GM12878 (cell line): ENCODE measurements around the gene HOXC9.

Source experiments
- CBX3 ChIP-seq: fragments of 200-600 bp; sonication (generic); IDR thresholded peaks from 2 replicates; pipeline ENCODE4 v1.6.1; 2016; ENCODE audit warnings: low read depth, borderline replicate concordance
- CHD4 ChIP-seq: fragments of 200-600 bp; sonication (generic); IDR thresholded peaks from 2 replicates; pipeline ENCODE4 v1.6.1; 2016; ENCODE audit warnings: mild to moderate bottlenecking
- CTCF ChIP-seq, 3 experiments: IDR thresholded peaks in 2 of 3; conservative IDR thresholded peaks in 1 of 3; 2 replicates each; pipeline ENCODE4 v1.5.1; 2011; ENCODE audit warnings: low read depth in 3 of 3, low read length in 3 of 3, mild to moderate bottlenecking in 3 of 3, control low read depth in 2 of 3, moderate library complexity in 2 of 3, inconsistent platforms in 1 of 3, mixed read lengths in 1 of 3; ENCODE audit not compliant: control insufficient read depth in 2 of 3, insufficient read depth in 1 of 3; ENCODE audit errors: extremely low read depth in 1 of 3
- EP300 ChIP-seq, 2 experiments: fragments of 150-350 bp in 1 of 2; IDR thresholded peaks; 2 replicates each; pipeline ENCODE4 v1.6.1; 2011 to 2012; ENCODE audit warnings: low read depth in 2 of 2, low read length in 2 of 2, borderline replicate concordance in 1 of 2, improper control_type of control experiment in 1 of 2, inconsistent platforms in 1 of 2; ENCODE audit not compliant: control insufficient read depth in 1 of 2
- MEF2A ChIP-seq: IDR thresholded peaks from 2 replicates; pipeline ENCODE4 v1.6.1; 2011; ENCODE audit warnings: low read depth, mild to moderate bottlenecking, low read length, moderate library complexity; ENCODE audit not compliant: insufficient read depth
- NR2C2 ChIP-seq: IDR thresholded peaks from 2 replicates; pipeline ENCODE4 v1.6.1; 2011; ENCODE audit warnings: borderline replicate concordance, low read depth; ENCODE audit not compliant: control insufficient read depth, insufficient read length
- POLR2A ChIP-seq: IDR thresholded peaks from 2 replicates; pipeline ENCODE4 v1.6.1; 2011; ENCODE audit warnings: low read depth, mild to moderate bottlenecking, low read length
- RCOR1 ChIP-seq: conservative IDR thresholded peaks from 2 replicates; pipeline ENCODE4 v1.6.1; 2012; ENCODE audit warnings: low read depth, low read length, improper control_type of control experiment
- ZNF217 ChIP-seq: fragments of 450-650 bp; IDR thresholded peaks from 2 replicates; pipeline ENCODE4 v1.6.1; 2017; ENCODE audit warnings: antibody characterized with exemption, mild to moderate bottlenecking

- TF ChIP-seq CTCF (IDR thresholded peaks at IDR 0.05 in 2 of 3, conservative IDR thresholded peaks at IDR 0.05 in 1 of 3; ENCODE audit: control insufficient read depth in 2 of 3, extremely low read depth in 1 of 3, insufficient read depth in 1 of 3, low read depth in 3 of 3, low read length in 3 of 3) (no peak), ZNF217 (no peak), CBX3 (no peak), NR2C2 (no peak), MEF2A (no peak), POLR2A (no peak), CHD4 (no peak), RCOR1 (no peak), EP300 (IDR thresholded peaks at IDR 0.05; ENCODE audit: borderline replicate concordance in 1 of 2, control insufficient read depth in 1 of 2, low read depth in 2 of 2, low read length in 2 of 2) (no peak)
These were observed 10.4 kb downstream of the HOXC9 start for GRCh38 chr12:54010053-54010971.
